HTERT RPE-1 (cell line): ENCODE measurements around the gene KCNE4.

Experiments
- in situ Hi-C: fragments of 300-500 bp; cut with MboI; formaldehyde crosslinking; loops from 4 replicates; pipeline ENCODE4 v1.14.3; 2020; ENCODE audit warnings: low sequenced_read_pairs

The KCNE4 gene

DNA sequence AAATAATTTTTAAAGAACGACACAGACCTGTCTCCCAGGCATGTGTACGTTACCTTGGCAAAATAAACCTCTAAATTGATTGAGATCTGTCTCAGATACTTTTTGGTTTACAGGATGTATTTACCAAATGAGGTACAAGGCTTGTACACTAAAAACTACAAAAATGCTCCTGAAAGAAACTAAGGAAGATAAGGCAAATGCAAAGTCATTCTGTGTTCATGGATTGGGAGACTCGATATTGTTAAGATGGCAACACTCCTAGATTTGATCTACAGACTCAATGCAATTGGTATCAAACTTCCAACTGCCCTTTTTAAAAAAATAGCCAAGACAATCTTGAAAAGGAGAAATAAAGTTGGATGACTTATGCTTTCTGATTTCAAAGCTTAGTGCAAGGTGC is 11.5 kb upstream of the KCNE4 start:
- in situ Hi-C loops, result no loop called here

DNA sequence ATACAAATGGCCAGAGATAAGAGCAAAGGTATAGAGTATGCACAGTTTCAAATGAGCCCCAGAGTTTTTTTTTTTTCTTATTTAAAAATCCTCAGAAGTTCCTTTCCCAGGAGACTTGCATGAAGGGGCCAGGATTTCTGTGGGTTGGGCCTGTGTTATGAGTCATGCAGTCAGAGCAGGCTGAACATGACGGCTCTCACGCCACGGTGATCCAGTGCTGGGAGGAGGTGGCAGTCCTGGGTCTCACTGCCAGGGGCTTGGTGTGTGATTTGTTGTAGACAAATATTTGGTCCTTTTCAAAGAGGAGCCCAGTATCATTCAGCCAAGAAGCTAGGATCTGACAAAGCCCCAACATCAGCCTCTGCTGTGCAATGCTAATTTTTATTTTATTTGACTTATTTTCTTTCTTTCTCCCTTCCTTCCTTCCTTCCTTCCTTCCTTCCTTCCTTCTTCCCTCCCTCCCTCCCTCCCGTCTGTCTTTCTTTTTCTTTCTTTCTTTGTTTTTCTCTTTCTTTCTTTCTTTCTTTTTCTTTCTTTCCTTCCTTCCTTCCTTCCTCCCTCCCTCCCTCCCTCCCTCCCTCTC is 10.4 kb upstream of the KCNE4 start:
- in situ Hi-C loops, result no loop called here

DNA sequence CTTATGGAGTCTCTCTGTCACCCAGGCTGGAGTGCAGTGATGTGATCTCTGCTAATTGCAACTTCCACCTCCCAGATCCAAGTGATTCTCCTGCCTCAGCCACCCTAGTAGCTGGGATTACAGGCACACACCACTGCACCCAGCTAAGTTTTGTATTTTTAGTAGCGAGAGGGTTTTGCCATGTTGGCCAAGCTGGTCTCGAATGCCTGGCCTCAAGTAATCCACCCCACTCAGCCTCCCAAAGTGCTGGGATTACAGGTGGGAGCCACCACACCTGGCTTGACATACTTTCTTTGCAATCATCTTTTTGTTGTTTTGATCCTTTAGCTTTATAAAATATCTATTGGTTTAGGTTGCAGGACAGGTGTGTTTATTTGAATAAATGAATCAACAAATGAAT is 9.7 kb upstream of the KCNE4 start:
- in situ Hi-C loops, result no loop called here

DNA sequence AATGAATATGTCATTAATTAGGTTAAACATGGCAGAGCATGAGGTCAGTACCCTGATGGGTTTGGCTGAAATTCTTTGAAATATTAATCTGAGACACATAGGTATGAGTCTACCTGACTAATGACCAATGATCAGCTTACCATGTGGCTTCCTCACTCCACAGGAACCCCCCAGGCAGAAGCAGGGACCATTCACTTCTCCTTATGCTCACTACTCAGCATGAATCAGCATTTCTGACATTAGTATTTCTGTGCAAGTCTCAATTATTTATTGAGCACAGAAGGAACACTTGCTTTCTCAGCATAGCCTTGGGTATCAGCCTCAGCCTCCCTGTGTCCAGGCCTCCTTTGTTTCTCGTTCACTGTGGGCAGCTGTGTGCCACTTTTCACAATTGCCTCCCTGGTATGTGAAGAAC is 9.3 kb upstream of the KCNE4 start:
- in situ Hi-C loops, result no loop called here

DNA sequence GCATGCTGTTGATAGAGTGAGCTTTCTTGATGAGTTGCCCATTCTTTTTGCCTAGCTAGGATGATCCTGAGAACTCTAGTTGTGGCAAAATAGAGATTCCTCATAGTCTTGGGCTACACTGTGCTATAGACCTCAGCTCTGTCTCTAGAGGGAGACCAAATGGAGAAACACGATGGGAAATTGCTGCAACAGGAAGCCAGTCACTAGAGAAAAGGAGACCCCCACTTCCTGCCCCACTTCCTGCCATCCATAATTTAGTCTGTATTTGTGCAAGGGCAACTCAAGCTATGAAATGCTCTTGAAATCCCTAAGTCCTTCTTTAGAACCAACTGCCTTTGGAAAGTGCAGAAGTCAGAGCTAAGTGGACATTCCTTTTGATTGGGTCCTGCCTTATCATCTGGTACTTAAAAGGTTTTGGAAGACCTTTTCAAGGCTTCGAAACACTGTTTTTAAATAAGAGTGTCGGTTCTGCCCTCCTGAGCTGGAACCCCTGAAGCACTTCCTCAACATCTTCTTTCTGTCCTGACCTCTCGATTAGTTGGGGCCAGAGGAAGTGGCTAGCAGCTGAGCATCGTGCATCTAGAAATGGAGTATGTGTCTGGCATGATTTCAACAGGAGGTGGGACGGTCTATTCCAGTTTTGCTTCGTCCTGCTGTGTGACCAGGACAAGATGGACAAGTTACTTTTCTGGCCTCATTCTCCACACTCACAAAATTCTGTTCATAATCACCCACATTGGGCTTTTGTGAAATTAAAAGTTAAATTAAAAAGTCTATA is 8.6 kb upstream of the KCNE4 start:
- in situ Hi-C loops, result no loop called here

DNA sequence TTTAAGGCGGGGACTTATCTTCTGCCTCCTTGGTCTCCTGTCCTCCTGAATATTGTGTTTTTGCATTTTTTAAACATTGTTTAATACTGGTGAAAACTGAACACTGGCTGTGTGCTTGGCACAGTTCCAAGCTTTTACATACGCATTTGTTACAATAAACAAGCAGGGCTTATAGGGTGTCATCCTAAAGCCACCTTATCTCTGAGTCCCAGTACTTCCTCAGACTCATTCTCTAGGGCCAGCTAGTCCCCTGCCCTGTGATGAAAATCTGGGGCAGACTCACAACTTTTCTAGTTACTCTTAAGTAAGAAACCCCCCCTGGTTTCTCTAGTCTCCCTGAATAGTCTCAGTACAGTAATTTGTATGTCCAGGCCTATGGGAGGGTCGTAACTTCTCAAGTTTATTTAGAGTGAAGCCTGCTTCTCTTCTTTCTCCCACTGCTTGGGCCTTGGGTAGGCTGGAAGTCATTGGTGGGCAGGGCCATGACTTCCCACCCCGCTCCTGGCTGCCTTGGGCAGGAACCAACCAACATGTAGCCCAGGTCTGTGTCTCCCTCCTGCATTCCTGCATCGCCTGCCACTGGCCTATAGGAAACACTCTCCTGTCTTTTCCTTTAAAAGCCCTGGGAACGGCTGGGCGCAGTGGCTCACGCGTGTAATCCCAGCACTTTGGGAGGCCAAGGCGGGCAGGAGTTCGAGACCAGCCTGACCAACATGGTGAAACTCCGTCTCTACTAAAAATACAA is 7.7 kb upstream of the KCNE4 start:
- in situ Hi-C loops, result no loop called here

DNA sequence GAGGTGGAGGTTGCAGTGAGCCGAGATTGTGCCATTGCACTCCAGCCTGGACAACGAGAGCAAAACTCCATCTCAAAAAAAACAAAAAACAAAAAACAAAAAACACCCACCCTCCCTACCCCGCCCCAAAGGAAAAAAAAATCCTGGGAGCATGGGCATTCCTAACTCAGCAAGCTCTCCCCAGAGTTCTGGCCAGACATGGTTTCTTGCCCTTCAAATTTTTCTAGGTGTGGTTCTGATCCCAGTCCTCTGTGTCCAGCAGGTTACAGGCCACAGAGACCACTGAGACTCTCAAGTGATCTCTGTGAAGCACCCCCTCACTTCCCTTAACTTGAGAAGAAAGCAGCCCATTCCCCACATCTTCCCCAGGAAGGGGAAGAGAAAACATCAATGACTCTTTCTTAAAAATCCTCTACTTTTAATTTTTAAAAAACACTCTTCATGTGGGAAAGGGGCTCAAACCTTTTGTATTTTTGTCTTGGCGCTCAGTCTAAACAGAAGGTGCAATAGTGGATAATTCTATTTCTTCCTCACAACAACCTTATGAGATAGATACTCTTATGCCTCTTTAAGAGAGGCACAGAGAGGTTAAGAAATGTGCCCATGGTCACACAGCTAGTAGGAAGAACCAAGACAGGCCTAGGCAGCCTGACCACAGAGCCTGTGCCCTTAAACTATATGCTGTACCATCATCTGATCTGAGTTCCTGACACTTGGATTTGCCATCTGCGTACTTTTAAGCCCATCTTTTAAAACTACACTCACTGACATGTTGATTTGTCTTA is 6.9 kb upstream of the KCNE4 start:
- in situ Hi-C loops, result no loop called here

DNA sequence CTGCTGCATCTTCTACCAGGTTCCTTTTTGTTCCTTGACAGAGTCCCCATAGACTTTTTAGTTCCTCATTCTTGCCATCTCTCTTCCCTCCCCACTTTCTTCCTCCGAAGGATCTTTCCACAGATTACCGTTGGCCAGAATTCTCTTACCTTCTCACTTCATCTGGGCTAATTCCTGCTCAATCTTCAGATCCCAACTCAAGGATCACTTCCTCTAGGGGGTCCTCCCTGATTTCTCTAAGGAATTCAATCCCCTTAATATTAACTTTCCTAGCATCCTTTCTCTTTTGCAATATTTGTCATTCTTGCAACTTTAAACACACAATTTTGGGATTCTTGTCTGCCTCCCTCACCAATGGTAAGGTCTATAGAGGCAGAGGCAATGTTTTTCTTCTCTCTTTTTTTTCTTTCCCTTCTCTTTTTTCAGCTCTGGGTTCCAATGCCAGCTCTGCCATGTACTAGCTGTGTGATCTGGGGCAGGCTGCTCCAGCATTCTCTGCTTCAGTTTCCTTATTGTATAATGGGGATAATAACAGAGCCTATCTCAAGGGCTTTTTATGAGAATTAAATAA is 5.4 kb upstream of the KCNE4 start:
- in situ Hi-C loops, result no loop called here

DNA sequence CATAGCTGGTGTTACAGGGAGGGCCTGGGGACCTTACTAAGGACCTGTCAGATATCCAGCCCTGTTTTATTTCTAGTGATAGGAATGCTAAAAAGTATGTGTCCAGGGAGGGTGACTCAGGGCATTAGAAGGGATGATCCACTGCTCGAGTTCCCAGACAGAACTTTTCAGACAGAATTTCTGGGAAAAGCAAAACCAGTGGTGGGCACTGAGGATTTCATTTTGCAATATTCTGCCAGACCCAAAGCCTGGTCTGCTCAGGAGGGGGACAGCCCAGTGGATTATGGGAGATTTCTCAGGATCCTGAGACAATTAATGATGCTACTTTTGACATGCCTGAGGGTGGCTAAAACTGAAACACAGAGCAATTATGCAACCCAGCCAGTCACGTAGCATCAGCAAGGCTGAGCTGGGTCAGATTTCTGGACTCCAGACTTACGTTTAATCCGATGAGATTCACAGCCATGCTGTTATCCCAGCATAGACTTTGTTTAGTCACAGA is 4.7 kb upstream of the KCNE4 start:
- in situ Hi-C loops, result no loop called here

DNA sequence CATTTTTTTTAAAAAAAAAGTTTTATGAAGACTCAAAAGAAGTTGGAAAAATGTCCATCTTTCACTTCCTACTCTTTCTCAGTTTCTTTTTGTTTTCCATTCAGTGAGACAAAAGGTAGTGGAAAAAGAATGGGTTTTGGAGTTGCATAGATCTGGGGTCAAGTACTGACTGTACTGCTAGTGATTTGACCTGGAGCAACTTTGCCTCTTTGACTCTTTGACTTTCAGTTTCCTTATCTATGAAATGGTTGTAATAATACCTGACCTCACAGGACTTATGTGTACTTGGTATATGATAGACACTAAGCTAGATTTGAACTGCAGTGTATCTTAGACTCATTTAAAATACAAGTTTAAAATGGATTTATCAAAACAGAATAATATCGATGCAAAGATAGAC is 3.5 kb upstream of the KCNE4 start:
- in situ Hi-C loops, result no loop called here

DNA sequence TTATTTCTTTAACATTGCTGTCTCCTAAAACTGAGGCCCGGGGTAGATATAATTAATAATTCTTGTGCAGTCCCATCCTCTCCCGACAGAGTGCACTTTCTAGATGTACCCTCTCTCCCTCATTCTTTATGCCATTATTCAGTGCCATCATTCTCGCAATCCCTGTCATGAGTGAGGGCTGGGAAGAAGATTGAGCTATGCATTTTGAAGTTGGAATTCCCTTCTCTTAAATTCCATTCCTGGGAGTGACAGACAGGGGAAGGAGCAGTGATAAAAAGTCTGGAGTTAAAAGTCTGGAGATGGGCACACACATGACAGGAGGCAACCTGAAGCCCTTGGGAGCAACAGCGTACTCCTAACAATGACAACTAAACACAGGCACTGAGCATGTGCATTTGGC is 2.6 kb upstream of the KCNE4 start:
- in situ Hi-C loops, result no loop called here

DNA sequence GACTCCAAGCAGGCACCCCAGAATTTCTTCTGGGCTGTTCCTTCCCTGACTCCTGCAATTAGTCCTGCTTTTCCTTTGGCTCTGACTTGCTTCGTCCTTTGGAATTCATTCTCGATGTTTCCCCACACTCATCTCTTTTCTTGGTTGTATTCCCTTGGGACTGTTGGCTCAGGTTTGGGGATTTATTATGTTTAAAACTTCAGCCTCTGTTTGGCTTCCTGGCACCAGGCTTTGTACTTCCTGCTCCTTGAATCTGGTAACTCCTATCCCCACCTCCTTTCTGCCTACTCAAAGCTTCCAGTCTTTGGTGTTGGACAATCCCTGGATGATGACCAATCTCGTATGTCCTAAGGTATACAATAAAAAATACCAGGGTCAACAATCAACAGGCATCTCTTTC is 1.8 kb upstream of the KCNE4 start:
- in situ Hi-C loops, result no loop called here

DNA sequence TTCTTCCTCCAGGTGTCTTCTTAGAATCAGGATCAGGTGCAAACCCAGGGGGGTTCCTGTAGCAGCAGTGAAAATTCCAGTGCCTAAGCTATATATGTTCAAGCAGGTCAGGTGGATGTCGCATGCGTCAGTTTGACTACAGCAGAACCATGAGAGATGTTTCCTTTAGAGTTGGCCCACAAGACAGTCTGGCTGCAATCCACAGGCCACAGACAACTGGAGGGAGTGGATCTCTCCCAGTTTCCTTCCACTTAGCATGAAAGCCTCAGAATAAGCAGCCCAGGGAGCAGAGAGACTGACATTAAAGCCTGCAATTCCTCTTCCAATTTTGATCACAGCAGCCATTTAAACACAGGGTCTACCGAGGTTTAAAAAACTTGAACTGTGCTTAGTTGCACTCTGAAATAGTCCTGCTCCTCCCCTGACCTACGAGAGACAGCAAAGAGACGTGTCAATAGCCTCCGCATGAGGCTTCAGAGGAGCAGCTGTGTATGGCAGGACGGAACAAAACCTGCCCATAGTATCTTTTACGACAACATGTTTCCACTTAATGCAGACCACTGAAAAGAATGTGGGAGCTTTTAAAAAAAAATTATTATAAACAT is 988 bp upstream of the KCNE4 start:
- in situ Hi-C loops, result no loop called here

DNA sequence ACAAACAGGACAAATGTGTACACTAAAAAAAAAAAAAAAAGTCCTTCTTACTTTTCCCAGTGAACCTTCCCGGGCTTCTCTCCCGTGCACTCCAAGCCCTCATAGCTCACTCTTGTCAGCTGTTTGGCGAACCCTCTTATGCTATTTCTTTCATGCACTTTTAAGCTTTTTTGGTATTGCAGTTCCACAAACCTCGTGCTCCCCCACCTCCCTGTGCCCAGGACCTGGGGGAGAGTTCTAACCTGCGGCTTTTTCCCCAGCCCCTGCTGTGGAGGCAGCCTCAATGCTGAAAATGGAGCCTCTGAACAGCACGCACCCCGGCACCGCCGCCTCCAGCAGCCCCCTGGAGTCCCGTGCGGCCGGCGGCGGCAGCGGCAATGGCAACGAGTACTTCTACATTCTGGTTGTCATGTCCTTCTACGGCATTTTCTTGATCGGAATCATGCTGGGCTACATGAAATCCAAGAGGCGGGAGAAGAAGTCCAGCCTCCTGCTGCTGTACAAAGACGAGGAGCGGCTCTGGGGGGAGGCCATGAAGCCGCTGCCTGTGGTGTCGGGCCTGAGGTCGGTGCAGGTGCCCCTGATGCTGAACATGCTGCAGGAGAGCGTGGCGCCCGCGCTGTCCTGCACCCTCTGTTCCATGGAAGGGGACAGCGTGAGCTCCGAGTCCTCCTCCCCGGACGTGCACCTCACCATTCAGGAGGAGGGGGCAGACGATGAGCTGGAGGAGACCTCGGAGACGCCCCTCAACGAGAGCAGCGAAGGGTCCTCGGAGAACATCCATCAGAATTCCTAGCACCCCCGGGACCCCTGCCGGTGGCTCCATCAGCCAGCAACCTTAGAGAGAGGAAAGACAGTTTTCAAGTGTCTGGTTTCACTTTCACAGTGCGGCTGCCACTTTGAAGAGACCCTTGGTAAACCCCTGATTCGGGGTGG is 826 bp downstream of the KCNE4 start:
- in situ Hi-C loops, result no loop called here

DNA sequence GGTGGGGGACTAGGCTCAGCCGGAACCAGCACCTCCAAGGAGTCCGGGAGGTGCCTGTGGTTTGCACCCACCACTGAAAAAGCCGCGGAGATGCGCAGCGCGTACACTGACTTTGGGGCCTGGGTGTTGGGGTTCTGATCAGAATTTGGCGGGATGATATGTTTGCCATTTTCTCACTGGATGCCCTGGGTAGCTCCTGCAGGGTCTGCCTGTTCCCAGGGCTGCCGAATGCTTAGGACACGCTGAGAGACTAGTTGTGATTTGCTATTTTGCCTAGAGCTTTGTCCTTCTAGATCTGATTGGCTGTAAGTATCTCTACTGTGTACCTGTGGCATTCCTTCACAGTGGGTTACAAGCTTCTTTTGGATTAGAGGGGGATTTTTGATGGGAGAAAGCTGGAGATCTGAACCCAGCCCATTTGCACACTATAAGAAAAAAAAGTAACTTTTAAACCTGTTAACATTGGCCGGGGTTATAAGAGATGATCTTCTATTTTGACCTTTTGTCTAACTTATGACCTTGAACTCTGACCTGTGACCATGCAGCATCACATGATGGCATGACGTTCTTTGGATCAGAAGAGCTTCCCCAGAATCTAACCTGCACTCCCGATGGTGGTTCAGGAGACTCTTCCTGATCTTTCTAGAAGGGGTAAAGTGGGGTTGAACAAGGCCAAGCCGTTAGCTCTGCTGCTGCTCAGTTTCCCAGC is 1.6 kb downstream of the KCNE4 start:
- in situ Hi-C loops, result no loop called here

DNA sequence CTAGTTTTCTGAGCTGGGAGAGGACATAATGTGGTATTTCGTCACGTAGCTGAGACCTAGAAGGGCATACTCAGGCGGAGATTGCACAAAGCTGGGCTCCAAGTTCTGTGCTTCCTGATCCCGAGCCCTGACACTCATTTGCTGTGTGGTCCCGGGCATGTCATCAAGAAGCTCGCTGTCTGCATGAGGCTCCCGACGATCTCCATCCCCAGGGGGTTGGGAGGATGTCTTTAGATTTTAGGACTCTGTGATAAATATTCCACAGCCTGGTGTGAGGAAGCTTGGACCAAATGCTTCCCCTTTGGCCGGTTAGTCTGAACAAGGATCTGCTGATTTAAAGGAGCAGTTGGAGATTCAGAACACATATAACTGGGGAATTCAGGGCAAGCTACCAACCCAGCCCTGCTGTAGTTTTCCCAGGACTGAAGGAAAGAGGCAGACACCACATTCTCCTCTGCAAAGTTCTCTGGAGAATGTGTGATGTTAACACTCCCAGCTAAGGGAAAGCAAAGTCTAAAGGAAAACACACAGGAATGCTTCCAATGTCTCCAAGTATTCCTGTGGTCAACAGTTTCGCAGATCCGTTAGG is 2.3 kb downstream of the KCNE4 start:
- in situ Hi-C loops, result no loop called here

DNA sequence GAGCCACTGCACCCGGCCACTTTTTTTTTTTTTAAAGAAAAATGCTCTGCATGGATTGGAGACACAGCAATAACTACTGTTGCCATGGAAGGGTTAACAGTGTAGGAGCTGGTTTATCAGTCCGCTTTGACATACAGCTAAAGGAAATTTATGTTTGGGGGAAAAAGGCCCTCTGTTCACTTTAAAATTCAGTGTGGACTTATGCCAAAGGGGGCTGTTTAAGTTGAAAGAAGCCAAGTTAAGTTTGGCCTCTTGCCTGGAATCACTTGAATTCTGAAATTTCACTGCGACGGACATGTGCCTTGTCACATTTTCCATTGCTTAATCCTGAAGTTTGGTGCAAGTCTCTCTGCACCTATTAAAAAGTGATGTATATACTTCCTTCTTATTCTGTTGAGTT is 3.1 kb downstream of the KCNE4 start:
- in situ Hi-C loops, result no loop called here

DNA sequence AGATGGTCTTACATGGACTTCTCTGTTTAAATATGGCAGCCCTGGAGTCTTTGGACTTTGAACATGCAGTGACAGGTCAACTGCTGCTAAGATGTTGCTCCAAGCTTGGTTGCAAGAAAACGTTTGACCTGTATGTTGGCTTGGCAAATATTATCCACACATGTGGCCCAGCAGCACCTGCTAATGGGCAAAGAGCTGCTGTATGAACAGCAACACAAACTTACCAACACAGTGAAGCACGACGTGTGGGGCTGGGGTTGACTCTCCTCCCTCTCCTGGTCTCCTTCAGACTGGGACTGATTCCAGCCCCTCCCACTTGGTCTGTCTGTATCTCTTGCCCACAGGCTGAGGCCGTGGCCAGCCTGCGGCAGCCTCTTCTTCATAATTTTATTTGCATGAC is 3.8 kb downstream of the KCNE4 start:
- in situ Hi-C loops, result no loop called here
